ENCODE results near the gene AP5B1.
"Not testable (repeated sequence)": the region's sequence is repeated elsewhere in the genome, so short reads cannot be mapped to it uniquely, and the experiment has no call there.

DNA sequence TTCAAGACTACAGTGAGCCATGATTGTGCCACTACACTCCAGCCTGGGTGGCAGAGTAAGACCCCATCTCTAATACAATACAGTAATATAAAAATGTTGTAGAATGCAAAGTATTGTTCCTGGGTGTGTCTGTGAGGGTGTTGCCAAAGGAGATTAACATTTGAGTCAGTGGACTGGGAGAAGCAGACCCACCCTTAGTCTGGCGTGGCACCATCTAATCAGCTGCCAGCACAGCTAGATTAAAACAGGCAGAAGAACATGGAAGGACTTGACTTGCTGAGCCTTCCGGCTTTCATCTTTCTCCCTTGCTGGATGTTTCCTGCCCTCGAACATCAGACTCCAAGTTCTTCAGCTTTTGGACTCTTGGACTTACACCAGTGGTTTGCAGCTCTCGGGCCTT, 45.7 kb downstream of the AP5B1 start:
- TF ChIP-seq, protein P1, sequence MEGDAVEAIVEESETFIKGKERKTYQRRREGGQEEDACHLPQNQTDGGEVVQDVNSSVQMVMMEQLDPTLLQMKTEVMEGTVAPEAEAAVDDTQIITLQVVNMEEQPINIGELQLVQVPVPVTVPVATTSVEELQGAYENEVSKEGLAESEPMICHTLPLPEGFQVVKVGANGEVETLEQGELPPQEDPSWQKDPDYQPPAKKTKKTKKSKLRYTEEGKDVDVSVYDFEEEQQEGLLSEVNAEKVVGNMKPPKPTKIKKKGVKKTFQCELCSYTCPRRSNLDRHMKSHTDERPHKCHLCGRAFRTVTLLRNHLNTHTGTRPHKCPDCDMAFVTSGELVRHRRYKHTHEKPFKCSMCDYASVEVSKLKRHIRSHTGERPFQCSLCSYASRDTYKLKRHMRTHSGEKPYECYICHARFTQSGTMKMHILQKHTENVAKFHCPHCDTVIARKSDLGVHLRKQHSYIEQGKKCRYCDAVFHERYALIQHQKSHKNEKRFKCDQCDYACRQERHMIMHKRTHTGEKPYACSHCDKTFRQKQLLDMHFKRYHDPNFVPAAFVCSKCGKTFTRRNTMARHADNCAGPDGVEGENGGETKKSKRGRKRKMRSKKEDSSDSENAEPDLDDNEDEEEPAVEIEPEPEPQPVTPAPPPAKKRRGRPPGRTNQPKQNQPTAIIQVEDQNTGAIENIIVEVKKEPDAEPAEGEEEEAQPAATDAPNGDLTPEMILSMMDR (IDR thresholded peaks at IDR 0.05), result not testable (repeated sequence)
- TF ChIP-seq POLR2A (IDR thresholded peaks at IDR 0.05), result not testable (repeated sequence)
